22Rv1 (cell line): ENCODE results near the gene TGM2.

ENCODE experiments used
- CTCF ChIP-seq: fragments of 450-650 bp; IDR thresholded peaks from 2 replicates; pipeline ENCODE4 v1.5.1; 2017; ENCODE audit warnings: mild to moderate bottlenecking
- ZFX ChIP-seq: fragments of 450-650 bp; IDR thresholded peaks from 2 replicates; pipeline ENCODE4 v1.6.1; 2017; ENCODE audit warnings: antibody characterized with exemption, borderline replicate concordance

GRCh38 chr20:38211200-38212097, 46.4 kb upstream of the TGM2 start:
- TF ChIP-seq CTCF (no peak), ZFX (no peak)
